ENCODE data around the gene ZNF555.
"Not testable (repeated sequence)": the region's sequence is repeated elsewhere in the genome, so short reads cannot be mapped to it uniquely, and the experiment has no call there.

ZNF555 gene

GRCh38 chr19:2902590-2903218, 61.4 kb downstream of the ZNF555 start:
- intact Hi-C loops (cut with DNase I): no loop called here
- DNase-seq: no peak

DNA sequence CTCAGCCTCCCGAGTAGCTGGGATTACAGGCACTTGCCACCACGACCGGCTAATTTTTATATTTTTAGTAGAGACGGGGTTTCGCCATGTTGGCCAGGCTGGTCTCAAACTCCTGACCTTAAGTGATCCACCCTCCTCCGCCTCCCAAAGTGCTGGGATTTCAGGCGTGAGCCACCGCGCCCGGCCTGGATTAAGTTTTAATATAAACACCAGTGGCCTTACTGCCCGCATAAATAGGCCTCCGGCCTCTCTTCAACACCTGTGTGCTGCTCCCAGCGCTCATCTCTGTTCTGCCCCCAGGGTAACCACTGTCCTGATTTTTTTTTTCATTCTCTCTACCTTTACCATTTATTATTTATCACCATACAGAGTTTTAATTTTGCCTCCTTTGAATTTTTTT, 62.1 kb downstream of the ZNF555 start:
- DNase-seq; intact Hi-C loops (cut with DNase I): not testable (repeated sequence)

- intact Hi-C loops (cut with DNase I): no loop called here
- DNase-seq: no peak
Observed at GRCh38 chr19:2905918-2906519, 64.7 kb downstream of the ZNF555 start.

DNA sequence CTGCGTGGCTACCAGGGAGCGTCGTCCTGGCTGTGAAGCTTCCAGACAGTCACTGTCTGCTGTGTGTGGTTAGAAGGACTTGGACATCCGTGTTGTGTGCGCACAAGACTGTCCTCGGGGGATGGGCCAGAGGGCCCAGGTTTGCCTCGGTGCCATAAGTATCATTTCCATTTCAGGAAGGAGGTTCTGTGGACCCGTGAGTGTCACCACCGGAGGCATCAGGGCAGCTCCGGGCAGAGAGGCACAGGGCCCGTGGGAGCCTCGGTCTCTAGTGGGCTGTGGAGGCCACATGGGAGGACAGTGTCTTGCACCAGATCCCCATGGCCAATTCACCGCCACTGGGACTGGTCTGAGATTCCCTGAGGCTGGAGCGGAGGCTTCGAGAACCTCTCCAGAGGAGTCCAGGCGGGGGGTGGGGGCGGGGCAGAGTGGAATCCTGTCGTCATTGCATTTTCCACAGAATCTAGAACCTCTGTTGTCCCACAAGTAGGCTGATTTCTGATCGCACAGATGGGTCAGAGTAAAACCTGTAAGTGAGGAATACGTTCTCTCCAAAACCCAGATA, 65.4 kb downstream of the ZNF555 start:
- intact Hi-C loops (cut with DNase I): no loop called here
- DNase-seq: no peak

All from head of caudate nucleus (tissue), 42 donors.